Right lobe of liver (tissue), 6 donors: Measurements from ENCODE around the gene MYO10. TPM values are rescaled to one million over a fixed set of nuclear protein-coding genes. Genes with fewer than 3 reads are reported as not detected.

Source experiments
- ATAC-seq, 4 donors: fragments of 200-7000 bp; cut with Tn5 transposase; one replicate each; pipeline ENCODE4 v1.9.1; 2020; ENCODE audit warnings: mild to moderate bottlenecking in 4 of 4, moderate library complexity in 4 of 4
- DNase-seq, 3 donors: peaks; one replicate each; pipeline ENCODE4 v3.0.0-alpha.2; 2020
- H3K27ac ChIP-seq, 3 donors: fragments of 200-600 bp; one replicate each; pipeline ENCODE4 v1.8.0; 2022
- H3K27me3 ChIP-seq, 2 donors: fragments of 200-600 bp; one replicate each; pipeline ENCODE4 v1.8.0; 2022
- H3K36me3 ChIP-seq, 4 donors: fragments of 200-600 bp; sonication (generic) in 1 of 4; one replicate each; pipeline versions ENCODE4 v1.5.1 to v1.8.0; 2017 to 2022; ENCODE audit warnings: control low read depth in 1 of 4
- H3K4me1 ChIP-seq, 4 donors: fragments of 200-600 bp; sonication (generic) in 1 of 4; one replicate each; pipeline versions ENCODE4 v1.5.1 to v1.8.0; 2017 to 2022; ENCODE audit warnings: control low read depth in 1 of 4
- H3K4me3 ChIP-seq, 3 donors: fragments of 200-600 bp; one replicate each; pipeline ENCODE4 v1.8.0; 2022
- H3K9me3 ChIP-seq, 4 donors: fragments of 200-600 bp; sonication (generic) in 1 of 4; one replicate each; pipeline versions ENCODE4 v1.5.1 to v1.8.0; 2017 to 2022; ENCODE audit warnings: control low read depth in 1 of 4
- POLR2A ChIP-seq: fragments of 450-650 bp; IDR thresholded peaks from one replicate; pipeline ENCODE4 v1.6.1; 2017; ENCODE audit warnings: antibody characterized with exemption, mild to moderate bottlenecking
- WGBS: methylation state at CpG from one replicate; pipeline ENCODE4 v1.1.6; 2018; ENCODE audit warnings: low coverage, low lambda C conversion rate; ENCODE audit not compliant: insufficient coverage; ENCODE audit errors: missing lambda C conversion rate; 5-methylcytosine and 5-hydroxymethylcytosine counted together
- intact Hi-C, 2 donors: fragments of 100-400 bp; cut with DNase I; formaldehyde crosslinking; loops; one replicate each; pipeline versions ENCODE4 v1.11.2 to v1.14.1; 2022
- total RNA-seq, 6 experiments: library from RNA; depleted of rRNA in 2 of 6; stranded (reverse); fragments of >200 nt in 2 of 6; fragmentation: NEBNext Ultra II Directional in 3 of 6; extraction: Animal tissue kit (Norgen Biotek cat#: 25700) in 3 of 6; gene quantifications; one replicate each; pipeline versions ENCODE4 v1.1.0 to v1.2.4, GENCODE V29; 2016 to 2023
- TF ChIP-seq, protein P1 (sequence below), 4 donors: fragments of 200-600 bp in 3 of 4; fragments of 450-650 bp in 1 of 4; IDR thresholded peaks; one replicate each; pipeline versions ENCODE4 v1.5.1 to v1.8.0; 2016 to 2022; ENCODE audit warnings: antibody characterized with exemption in 4 of 4, mild to moderate bottlenecking in 2 of 4
- donor health status: DM: no; HTN: yes; CAD: no.
- donor health status: DM: no; HTN: no; CAD: no.
- donor health status: DM: no; HTN: no; CAD: no.
- donor health status: DM: no; HTN: yes; CAD: no.
- donor health status: DM: no; HTN: yes; CAD: no.

The MYO10 gene
- total RNA-seq, 6 experiments from 2014 or later: 3.9 to 13.1 (median 6.9) TPM

DNA sequence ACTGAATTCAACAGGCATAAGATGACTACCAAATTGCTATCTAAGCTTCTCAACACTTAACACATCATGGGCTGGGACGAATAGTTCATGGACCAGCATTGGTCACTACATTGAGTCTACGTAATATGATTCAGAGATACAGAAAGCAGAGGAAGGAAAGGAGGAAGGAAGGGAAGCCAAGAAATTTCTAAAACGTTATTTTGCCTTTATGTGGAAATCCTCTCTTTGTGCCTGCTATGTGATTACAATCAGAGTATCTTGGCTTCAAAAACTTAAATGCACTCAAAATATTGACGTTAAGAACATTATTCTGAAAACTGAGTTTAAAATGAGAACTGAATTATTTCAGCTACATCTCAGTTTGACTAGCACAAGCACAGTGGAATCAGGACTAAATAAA is 231.1 kb downstream of the MYO10 start:
- Histone ChIP-seq H3K27ac (no peak overlapping the region), H3K36me3 (peaks cover 0 to 4% (median under 1%) of the 10 kb centered on the region in 4 donors), H3K4me3 (no peak overlapping the region), H3K9me3 (no peaks in the 10 kb centered on the region), H3K27me3 (no peaks in the 10 kb centered on the region), H3K4me1 (no peaks in the 10 kb centered on the region)
- intact Hi-C loops: no loop called here
- ATAC-seq: no peak
- DNase-seq: no peak
- WGBS: 46% methylated on average over 4 of the region's 4 CpGs
- TF ChIP-seq, protein P1, sequence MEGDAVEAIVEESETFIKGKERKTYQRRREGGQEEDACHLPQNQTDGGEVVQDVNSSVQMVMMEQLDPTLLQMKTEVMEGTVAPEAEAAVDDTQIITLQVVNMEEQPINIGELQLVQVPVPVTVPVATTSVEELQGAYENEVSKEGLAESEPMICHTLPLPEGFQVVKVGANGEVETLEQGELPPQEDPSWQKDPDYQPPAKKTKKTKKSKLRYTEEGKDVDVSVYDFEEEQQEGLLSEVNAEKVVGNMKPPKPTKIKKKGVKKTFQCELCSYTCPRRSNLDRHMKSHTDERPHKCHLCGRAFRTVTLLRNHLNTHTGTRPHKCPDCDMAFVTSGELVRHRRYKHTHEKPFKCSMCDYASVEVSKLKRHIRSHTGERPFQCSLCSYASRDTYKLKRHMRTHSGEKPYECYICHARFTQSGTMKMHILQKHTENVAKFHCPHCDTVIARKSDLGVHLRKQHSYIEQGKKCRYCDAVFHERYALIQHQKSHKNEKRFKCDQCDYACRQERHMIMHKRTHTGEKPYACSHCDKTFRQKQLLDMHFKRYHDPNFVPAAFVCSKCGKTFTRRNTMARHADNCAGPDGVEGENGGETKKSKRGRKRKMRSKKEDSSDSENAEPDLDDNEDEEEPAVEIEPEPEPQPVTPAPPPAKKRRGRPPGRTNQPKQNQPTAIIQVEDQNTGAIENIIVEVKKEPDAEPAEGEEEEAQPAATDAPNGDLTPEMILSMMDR (IDR thresholded peaks at IDR 0.05): no peak
- no peak for TF ChIP-seq POLR2A

DNA sequence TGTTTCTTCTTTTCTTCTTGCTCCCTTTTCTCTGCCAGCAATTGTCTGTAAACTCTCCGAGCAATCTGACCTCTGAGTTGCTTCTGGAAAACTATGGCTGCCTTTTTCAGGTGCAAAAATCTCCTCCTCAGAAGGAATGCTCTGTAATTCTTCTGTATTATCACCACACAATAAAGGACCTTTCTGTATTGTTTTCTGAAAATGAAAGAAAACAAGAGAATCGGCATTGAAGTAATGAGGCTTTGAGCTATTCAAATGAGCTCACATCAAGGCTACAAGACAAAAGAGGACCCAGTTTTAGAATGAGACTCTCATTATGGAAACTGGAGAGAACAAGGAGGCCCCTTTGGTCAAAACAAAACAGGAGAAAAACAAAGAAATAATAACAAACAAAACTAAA is 233.1 kb downstream of the MYO10 start:
- 41% methylated on average over 2 of the region's 2 CpGs for WGBS
- Histone ChIP-seq H3K36me3 (peaks cover 0 to 4% (median 0%) of the 10 kb centered on the region in 4 donors), H3K9me3 (no peaks in the 10 kb centered on the region), H3K27me3 (no peaks in the 10 kb centered on the region), H3K4me3 (no peak overlapping the region), H3K27ac (no peak overlapping the region), H3K4me1 (no peaks in the 10 kb centered on the region)
- TF ChIP-seq, protein P1 (IDR thresholded peaks at IDR 0.05): no peak
- no peak for TF ChIP-seq POLR2A
- ATAC-seq (no peak), DNase-seq (no peak)
- intact Hi-C loops: no loop called here

DNA sequence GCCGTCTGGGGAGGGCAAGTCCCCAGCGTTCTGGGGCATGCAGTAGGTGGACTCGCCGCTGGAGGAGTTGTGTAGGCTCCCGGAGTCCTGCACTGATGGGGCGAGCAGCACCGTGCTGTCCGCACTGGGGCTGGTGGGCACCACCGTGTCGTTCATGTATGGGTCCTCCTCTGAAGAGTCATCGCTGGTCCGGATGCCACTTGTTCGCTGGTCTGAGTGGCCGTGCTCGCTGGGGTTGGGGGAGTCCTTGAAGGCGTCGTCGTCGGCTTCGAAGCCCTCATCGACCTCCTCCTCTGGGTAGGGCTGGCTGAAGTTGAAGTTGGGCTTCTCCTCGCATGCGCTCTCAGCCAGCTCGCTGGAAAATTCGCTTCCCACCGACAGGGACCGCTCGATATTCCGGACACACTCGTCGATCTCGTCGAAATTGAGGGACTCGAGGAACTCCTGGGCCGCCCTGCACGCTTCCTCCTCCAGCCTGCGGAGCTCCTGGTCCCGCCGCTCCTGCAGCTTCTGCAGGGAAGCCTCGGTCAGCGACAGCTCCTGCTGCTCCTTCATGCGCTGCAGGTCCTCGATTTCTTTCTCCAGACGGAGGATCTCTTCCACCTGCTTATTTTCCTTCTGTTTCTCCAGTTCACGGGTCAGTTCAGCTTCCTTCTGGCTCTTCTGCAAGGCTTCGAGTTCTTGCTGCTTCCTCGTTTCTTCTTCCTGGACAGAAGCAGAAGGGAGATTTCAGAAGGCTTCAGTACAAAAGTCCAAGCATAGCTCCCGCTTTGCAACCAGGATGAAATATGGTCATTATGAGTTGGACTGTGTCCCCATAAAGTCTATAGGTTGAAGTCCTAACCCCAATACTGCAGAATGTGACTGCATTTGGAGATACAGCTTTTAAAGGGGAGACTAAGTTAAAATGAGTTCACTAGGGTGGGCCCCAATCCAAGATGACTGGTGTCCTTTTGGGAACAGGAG is 234.7 kb downstream of the MYO10 start:
- no peak overlapping the region for H3K27ac ChIP-seq
- intact Hi-C loops: no loop called here
- WGBS: 54% methylated on average over 10 of the region's 48 CpGs
- DNase-seq (no peak), ATAC-seq (no peak)
- H3K36me3 ChIP-seq: peaks cover 0 to 4% (median 0%) of the 10 kb centered on the region in 4 donors
- no peaks in the 10 kb centered on the region for H3K4me1 ChIP-seq
- no peaks in the 10 kb centered on the region for H3K27me3 ChIP-seq
- no peaks in the 10 kb centered on the region for H3K9me3 ChIP-seq
- no peak for TF ChIP-seq POLR2A
- TF ChIP-seq, protein P1 (IDR thresholded peaks at IDR 0.05): no peak
- H3K4me3 ChIP-seq: no peak overlapping the region

DNA sequence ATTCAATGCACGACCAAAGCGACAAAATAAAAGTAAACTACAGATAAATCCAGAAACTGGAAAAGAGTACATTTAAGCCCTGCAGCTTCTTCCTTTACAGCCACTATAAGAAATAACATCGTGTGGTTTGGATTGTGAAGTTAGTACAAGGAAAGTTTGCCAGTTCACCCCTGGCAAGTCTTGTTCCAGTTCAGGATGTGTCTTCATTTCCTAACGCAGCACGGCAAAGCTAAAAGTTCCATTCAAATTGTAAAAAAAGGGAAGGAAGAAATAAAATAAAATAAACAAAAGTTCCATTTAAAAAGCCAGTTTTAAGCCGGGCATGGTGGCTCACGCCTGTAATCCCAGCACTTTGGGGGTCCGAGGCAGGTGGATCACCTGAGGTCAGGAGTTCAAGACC is 236.0 kb downstream of the MYO10 start:
- H3K9me3 ChIP-seq: no peaks in the 10 kb centered on the region
- ATAC-seq (no peak), DNase-seq (no peak)
- H3K4me1 ChIP-seq: no peaks in the 10 kb centered on the region
- H3K4me3 ChIP-seq: no peak overlapping the region
- H3K36me3 ChIP-seq: peaks cover 0 to 4% (median 0%) of the 10 kb centered on the region in 4 donors
- intact Hi-C loops: no loop called here
- no peaks in the 10 kb centered on the region for H3K27me3 ChIP-seq
- no peak for TF ChIP-seq POLR2A
- TF ChIP-seq, protein P1 (IDR thresholded peaks at IDR 0.05): no peak
- no peak overlapping the region for H3K27ac ChIP-seq
- WGBS: 34% methylated on average over 8 of the region's 8 CpGs
